Epidermal melanocyte (primary cell): ENCODE measurements around the gene PRR5L.

ENCODE experiments used
- DNase-seq: peaks from one replicate; pipeline ENCODE4 v3.0.0; 2011; ENCODE audit warnings: low spot score; ENCODE audit not compliant: insufficient read length

PRR5L gene

GRCh38 chr11:36295926-36296325 is at the start of gene PRR5L:
Gene PRR5L, plus strand, starts transcription at chr11:36296288. Its CDS starts 104,834 bp downstream, at chr11:36401122.
- no peak for DNase-seq

- no peak for DNase-seq
These were observed 48.6 kb upstream of the PRR5L start for GRCh38 chr11:36247493-36247892.

GRCh38 chr11:36248436-36248835 is 47.7 kb upstream of the PRR5L start:
- no peak for DNase-seq

- DNase-seq, result peak; percentile 70
These were observed 46.8 kb upstream of the PRR5L start for GRCh38 chr11:36249246-36249645.

GRCh38 chr11:36251823-36252222 is 44.3 kb upstream of the PRR5L start:
- no peak for DNase-seq

GRCh38 chr11:36253238-36253637 is 42.9 kb upstream of the PRR5L start:
- no peak for DNase-seq

GRCh38 chr11:36254713-36255112 is 41.4 kb upstream of the PRR5L start:
- DNase-seq, result no peak

GRCh38 chr11:36257351-36257750 is 38.7 kb upstream of the PRR5L start:
- no peak for DNase-seq

GRCh38 chr11:36258730-36259360 is 37.2 kb upstream of the PRR5L start:
- DNase-seq, result peak; percentile 42

- no peak for DNase-seq
These were observed 35.0 kb upstream of the PRR5L start for GRCh38 chr11:36261094-36261493.

- DNase-seq, result no peak
These were observed 31.8 kb upstream of the PRR5L start for GRCh38 chr11:36264011-36264972.

- no peak for DNase-seq
These were observed 31.1 kb upstream of the PRR5L start for GRCh38 chr11:36264973-36265344.

- DNase-seq, result peak; percentile 64
These were observed 30.1 kb upstream of the PRR5L start for GRCh38 chr11:36265793-36266628.

- DNase-seq, result no peak
These were observed 29.3 kb upstream of the PRR5L start for GRCh38 chr11:36266767-36267166.

GRCh38 chr11:36268337-36268985 is 27.6 kb upstream of the PRR5L start:
- no peak for DNase-seq

GRCh38 chr11:36270701-36271100 is 25.4 kb upstream of the PRR5L start:
- DNase-seq, result no peak

GRCh38 chr11:36271794-36272407 is 24.2 kb upstream of the PRR5L start:
- no peak for DNase-seq

- no peak for DNase-seq
These were observed 23.0 kb upstream of the PRR5L start for GRCh38 chr11:36273110-36273509.

- DNase-seq, result no peak
These were observed 21.7 kb upstream of the PRR5L start for GRCh38 chr11:36274414-36274813.

- DNase-seq, result no peak
These were observed 17.4 kb upstream of the PRR5L start for GRCh38 chr11:36278531-36279282.
